T-helper 1 cell (primary cell): ENCODE results near the gene NDUFS1.
"Not testable (repeated sequence)": the region's sequence is repeated elsewhere in the genome, so short reads cannot be mapped to it uniquely, and the experiment has no call there.

ENCODE experiments used
- DNase-seq, 5 donors: peaks; one replicate each; pipeline ENCODE4 v3.0.0-alpha.2; 2012 to 2020

NDUFS1 gene

GRCh38 chr2:206096876-206097275 is 62.4 kb downstream of the NDUFS1 start:
- no peak for DNase-seq

GRCh38 chr2:206095536-206096332 is 63.5 kb downstream of the NDUFS1 start:
- no peak for DNase-seq

DNA sequence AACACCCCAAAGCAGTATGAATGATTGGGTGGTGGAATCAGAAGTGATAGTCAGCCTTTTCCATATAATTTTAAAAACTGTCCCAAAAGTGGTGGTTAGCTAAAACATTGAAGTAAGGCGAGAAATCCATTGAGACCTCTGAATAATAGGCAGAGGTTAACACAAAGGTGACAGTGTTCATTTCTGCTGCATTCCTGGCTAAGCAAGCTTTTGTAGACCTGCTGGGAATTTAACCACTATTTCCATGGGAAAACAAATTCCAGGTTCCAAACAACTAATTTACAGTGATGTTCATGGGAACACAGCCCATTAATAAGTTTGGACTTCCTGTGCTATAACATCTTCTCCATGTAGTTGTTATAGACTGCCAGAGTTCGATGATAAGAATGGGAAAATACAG is 66.9 kb downstream of the NDUFS1 start:
- no peak for DNase-seq

DNA sequence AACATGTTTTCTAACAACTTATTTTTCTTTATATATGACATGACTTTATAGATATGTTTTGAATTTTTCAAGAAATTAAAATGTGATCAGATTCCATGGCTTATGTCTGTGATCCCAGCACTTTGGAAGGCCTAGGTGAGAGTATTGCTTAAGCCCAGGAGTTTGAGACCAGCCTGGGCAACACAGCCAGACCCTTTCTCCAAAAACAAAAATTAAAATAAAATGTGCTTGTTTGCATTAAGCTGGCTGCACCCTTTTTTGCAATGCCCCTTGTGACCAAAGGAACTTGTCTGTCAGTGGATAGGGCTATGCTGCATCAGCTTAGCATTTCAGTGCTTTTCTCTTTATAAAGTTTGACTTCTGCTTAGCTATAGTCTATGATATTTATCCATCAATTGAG is 71.0 kb downstream of the NDUFS1 start:
- no peak for DNase-seq

DNA sequence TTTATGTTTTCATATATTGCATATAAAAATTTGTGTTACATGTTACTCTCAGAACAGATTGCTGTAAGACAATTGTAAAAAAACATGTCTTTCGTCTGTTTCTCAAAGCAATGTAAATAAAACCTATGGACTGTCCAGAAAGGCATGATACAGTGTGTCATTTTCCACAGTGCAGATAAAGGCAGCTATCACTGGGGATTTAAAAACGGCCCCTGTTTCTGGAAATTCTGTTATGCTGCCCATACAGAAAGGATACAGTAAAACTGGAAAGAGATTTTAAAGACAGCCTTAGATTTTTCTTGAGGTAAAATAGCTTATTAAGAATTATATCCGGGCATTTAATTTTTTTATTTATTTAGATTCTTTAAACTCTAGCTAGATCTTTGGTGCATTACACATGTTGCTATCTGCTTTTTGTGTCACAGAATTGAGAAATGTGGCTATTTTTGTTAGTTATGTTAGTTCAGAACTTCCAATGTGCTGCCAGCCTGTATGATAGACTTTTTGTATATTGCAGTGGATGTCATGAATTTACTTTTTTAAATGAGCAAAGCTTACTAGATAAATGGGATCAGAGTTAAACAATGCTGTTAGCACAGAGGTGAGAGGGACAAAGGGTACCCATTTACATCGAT is 72.4 kb downstream of the NDUFS1 start:
- peak in 1 of 5 donors; percentile 8 for DNase-seq

DNA sequence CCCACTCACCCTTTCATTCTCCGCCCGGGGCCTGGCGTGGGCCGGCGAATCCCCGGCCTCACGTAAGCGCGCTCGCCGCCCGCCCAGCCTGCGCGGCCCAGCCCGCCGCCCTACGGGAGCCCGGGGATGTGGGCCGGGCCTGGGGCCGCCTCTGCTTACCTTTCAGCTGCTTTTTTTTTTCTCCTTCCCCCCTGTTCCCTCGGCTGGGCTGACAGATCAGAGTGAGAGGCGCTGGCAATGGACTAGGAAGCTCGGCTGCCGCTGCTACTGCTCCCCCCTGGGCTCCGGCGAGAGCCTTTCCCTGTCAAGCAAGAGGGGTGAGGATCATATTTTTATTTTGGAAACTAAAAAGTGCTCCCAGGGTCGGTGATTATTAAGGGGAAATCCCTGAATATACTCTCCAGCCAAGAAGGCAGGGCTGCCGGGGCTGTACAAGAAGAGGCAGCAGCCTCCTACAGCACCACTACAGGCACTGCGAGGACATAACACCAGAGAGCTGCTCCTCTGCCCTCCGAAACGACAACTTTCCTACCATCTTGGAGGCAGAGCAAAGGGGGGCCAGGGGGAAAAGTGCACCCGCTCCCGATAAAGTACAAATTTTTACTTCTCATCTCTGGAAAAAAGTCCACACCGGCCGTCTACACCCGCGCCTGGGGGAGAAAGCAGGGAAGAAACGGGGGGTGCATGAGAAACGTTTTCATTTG is 73.3 kb downstream of the NDUFS1 start, which contains the start of gene INO80D:
Gene INO80D, minus strand, starts transcription at position 433 of the 704 bp plus-strand sequence. CDS start 23,158 bp downstream, outside the sequence.
- DNase-seq: peak; percentile 66 to 89 (median 74)

DNA sequence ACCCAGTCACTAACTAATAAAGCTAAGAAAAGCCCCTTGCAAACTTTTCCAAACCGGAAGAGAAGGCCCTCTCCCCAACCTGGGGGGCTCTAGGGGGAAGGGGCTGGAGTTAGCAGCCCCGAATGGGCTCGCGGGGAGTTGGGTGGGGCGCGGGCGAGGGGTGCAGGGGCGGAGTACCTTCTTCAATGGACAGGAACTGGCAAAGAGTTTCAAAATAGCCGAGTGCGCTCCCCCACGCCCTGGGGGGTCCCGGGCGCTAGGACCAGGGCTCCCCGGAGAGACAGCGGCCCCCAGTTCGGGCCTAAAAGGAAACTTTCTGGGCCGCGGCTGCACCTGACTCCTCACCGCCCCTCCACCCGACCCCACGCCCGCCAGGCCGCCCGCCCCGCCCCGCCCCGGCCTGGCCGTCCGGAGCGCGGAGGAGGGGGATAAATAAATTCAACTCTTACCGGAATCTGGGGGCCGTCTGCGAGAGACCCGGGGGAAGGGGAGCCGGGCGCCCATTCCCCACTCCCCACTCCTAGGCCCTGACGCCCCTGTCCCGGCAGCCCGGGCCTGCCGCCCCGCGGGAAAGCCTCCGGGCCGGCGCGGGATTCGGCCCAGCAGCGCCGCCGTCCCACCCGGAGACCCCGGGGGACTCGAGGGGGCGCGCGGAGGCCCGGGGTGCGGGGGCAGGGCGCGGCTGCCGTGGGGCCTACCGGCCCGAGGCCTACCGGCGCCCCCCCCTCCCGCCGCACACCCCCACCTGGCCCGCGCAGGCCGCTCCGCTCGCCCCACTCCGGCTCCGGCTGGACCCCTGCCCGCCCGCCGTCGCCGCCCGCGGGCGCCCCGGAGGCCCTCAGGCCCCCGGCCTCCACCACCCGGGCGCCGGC is 74.1 kb downstream of the NDUFS1 start:
- peak; percentile 28 to 43 (median 42) for DNase-seq

DNA sequence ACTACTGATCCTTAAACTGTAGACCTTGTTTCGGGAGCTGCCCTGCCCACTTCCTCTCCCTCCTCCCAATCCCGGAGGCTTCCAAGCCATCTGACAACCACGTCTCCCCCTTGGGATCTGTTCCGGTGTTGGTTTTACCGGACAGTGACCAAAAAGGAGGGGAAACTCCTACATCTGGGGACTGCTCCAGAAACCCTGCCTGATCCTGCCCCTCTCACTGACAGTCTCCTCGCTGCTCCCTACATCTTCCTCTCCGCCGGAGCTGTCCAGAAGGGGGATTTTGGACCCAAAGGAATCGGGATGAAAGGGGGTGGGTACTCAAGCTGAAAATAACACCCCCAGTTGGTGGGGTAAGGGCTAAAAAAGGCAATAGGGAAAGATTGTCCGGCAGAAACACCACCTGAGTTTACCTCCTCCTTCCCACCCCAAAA is 74.8 kb downstream of the NDUFS1 start:
- peak in 2 of 5 donors; percentile 1 to 22 for DNase-seq

DNA sequence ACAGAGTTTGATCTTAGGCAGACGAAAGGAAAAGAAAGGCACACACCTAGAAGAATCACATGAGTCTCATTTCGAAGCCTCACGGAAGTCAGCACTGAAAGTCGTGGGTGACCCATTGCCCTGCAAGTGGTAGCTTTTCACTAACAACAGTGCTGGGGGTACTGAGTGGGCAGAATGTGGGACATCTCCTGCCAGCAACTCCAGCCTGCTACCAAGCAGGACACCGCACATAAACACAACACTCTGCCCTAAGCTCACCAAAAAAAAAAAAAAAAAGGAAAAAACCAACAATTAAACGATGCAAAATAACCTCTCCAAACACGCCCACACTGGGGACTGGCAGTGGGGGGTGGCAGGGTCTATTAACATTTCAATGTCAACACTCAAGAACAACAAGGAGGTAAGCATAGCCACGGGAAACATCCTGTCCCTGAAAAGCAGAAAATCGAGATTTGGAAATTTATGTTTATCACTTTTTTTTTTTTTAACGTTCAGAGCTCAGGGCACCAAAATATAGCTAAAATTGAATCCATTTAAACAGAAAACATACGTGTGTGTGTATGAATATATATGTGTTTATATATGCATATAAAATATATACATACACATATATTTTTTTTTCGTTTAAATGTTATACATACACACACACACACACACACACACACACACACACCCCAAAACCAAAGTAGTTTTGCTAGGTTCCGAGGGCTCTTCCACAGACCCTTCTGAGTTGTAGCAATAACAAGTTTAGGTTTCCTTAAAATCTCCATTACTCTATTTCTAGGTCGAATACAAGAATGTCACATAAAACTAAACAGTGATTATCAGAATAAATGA is 75.4 kb downstream of the NDUFS1 start:
- peak in 2 of 5 donors; percentile 1 to 42 for DNase-seq

DNA sequence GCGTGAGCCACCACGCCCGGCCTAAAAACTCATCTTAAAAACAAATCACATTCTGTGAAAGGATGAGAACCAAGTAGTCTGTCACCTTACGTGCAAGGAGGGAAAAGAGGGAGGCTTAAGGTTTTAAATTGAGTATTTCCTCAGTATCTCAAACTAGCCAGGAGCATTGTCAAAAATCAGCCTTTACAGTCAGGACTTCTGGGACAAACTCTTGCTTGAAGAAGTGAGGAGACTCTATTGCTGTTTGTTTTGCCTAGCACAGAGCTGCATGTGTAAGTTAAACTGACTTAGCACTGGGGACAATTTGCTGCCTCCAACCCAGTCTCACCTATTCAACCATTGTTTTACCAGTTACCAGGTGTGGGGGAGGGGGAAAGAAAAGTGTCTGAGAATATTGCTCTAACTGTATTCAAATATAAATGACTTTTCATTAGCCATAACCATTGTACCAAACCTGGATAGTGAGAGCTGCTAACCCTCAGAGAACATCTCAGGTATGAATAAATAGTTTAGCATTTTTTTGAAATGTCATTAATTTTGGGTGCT is 76.9 kb downstream of the NDUFS1 start:
- DNase-seq: no peak

GRCh38 chr2:206080927-206081326 is 78.3 kb downstream of the NDUFS1 start:
- no peak for DNase-seq

GRCh38 chr2:206079699-206080465 is 79.4 kb downstream of the NDUFS1 start:
- DNase-seq: no peak

GRCh38 chr2:206077879-206078278 is 81.4 kb downstream of the NDUFS1 start:
- DNase-seq: not testable (repeated sequence)

GRCh38 chr2:206075113-206075512 is 84.1 kb downstream of the NDUFS1 start:
- no peak for DNase-seq

GRCh38 chr2:206071807-206072206 is 87.4 kb downstream of the NDUFS1 start:
- DNase-seq: no peak

- no peak for DNase-seq
These were observed 89.8 kb downstream of the NDUFS1 start for GRCh38 chr2:206069417-206069816.

GRCh38 chr2:206068207-206068606 is 91.0 kb downstream of the NDUFS1 start:
- DNase-seq: no peak
